HG02852 (cell line): ENCODE results near the gene OR4F29.
"Not testable (repeated sequence)": the region's sequence is repeated elsewhere in the genome, so short reads cannot be mapped to it uniquely, and the experiment has no call there.

Experiments
- ATAC-seq: cut with Tn5 transposase; IDR thresholded peaks from one replicate; pipeline ENCODE4 v1.9.1; 2021; ENCODE audit warnings: mild to moderate bottlenecking, moderate library complexity; ENCODE audit not compliant: unreplicated experiment

The OR4F29 gene

GRCh38 chr1:451578-451977 is at the start of gene OR4F29:
OR4F29 (minus strand) TSS chr1:451678; CDS start chr1:451678, 0 bp downstream.
- ATAC-seq, result not testable (repeated sequence)
